ENCODE data around the gene ARPC4.

The ARPC4 gene

GRCh38 chr3:9855594-9855993 is 62.7 kb downstream of the ARPC4 start:
- no peak for DNase-seq (ENCODE audit: low spot score)
